ENCODE results near the gene ZNF467.

The ZNF467 gene

DNA sequence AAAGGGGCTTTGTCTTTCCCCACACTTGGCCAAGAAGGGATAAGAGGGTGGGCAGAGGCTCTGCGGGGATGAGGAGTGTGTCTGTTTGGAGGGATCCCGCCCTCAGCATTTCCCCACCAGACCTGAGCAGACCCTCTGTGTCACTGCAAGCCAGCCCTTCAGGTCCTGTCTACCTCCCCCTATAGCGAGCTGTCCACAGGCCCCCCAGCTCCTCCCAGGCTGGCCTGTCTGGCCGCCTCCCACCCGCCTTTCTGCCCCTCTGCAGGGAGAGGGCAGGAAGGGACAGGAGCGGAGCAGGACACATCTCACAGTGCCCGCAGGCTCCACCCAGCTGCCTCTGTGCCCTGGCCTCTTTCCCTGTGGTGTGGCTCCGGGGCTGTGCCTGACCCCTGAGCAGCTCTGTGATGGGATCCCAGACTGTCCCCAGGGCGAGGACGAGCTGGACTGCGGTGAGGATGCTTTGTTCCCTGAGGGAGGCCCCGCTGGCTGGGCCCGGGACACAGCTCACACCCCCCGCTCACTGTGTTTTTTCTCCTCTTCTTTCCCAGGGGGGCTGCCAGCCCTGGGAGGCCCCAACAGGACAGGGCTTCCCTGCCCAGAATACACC is 17.5 kb upstream of the ZNF467 start:
- no peaks in the 10 kb centered on the region for H3K4me1 ChIP-seq
- H3K36me3 ChIP-seq = no peaks in the 10 kb centered on the region
- H3K9me3 ChIP-seq = no peaks in the 10 kb centered on the region
- peaks cover 6% of the 10 kb centered on the region; the same call in 1 of the 2 replicates for H3K27me3 ChIP-seq
- no peak overlapping the region for H3K4me3 ChIP-seq (ENCODE audit: low read depth, low read length)
- no peak for DNase-seq
- TF ChIP-seq, protein P1, sequence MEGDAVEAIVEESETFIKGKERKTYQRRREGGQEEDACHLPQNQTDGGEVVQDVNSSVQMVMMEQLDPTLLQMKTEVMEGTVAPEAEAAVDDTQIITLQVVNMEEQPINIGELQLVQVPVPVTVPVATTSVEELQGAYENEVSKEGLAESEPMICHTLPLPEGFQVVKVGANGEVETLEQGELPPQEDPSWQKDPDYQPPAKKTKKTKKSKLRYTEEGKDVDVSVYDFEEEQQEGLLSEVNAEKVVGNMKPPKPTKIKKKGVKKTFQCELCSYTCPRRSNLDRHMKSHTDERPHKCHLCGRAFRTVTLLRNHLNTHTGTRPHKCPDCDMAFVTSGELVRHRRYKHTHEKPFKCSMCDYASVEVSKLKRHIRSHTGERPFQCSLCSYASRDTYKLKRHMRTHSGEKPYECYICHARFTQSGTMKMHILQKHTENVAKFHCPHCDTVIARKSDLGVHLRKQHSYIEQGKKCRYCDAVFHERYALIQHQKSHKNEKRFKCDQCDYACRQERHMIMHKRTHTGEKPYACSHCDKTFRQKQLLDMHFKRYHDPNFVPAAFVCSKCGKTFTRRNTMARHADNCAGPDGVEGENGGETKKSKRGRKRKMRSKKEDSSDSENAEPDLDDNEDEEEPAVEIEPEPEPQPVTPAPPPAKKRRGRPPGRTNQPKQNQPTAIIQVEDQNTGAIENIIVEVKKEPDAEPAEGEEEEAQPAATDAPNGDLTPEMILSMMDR (IDR thresholded peaks at IDR 0.05; ENCODE audit: low read depth, low read length) = no peak

GRCh38 chr7:149790146-149790548 is 16.8 kb upstream of the ZNF467 start:
- Histone ChIP-seq H3K4me1 (no peaks in the 10 kb centered on the region), H3K27me3 (peaks cover 6% of the 10 kb centered on the region; the same call in 1 of the 2 replicates), H3K4me3 (ENCODE audit: low read depth, low read length) (no peak overlapping the region), H3K9me3 (no peaks in the 10 kb centered on the region), H3K36me3 (no peaks in the 10 kb centered on the region)
- no peak for DNase-seq
- TF ChIP-seq, protein P1 (IDR thresholded peaks at IDR 0.05; ENCODE audit: low read depth, low read length) = no peak

- no peaks in the 10 kb centered on the region for H3K27me3 ChIP-seq
- H3K9me3 ChIP-seq = no peaks in the 10 kb centered on the region
- no peak overlapping the region for H3K4me3 ChIP-seq (ENCODE audit: low read depth, low read length)
- TF ChIP-seq, protein P1 (IDR thresholded peaks at IDR 0.05; ENCODE audit: low read depth, low read length) = no peak
- DNase-seq = no peak
- H3K4me1 ChIP-seq = no peaks in the 10 kb centered on the region
- H3K36me3 ChIP-seq = no peaks in the 10 kb centered on the region
Measured at GRCh38 chr7:149789101-149789500, 15.7 kb upstream of the ZNF467 start.

DNA sequence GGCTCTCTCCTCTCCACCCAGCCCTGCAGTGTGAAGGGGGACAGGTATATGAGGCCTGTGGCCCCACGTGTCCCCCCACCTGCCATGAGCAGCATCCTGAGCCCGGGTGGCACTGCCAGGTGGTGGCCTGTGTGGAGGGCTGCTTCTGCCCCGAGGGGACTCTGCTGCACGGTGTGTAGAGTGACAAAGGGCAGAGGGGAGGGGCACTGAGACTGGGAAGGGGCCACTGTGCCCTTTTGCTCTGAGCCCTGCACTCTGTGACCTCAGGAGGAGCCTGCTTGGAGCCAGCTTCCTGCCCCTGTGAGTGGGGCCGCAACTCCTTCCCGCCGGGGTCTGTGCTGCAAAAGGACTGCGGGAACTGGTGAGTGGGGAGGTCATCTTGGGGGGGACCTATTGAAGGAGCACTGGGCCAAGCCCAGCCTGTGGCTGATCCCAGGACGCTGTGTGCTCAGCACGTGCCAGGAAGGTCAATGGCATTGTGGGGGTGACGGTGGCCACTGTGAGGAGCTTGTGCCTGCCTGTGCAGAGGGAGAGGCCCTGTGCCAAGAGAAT is 15.0 kb upstream of the ZNF467 start:
- Histone ChIP-seq H3K4me3 (ENCODE audit: low read depth, low read length) (no peak overlapping the region), H3K36me3 (no peaks in the 10 kb centered on the region), H3K9me3 (no peaks in the 10 kb centered on the region), H3K27me3 (no peaks in the 10 kb centered on the region), H3K4me1 (no peaks in the 10 kb centered on the region)
- DNase-seq = no peak
- TF ChIP-seq, protein P1 (IDR thresholded peaks at IDR 0.05; ENCODE audit: low read depth, low read length) = no peak

DNA sequence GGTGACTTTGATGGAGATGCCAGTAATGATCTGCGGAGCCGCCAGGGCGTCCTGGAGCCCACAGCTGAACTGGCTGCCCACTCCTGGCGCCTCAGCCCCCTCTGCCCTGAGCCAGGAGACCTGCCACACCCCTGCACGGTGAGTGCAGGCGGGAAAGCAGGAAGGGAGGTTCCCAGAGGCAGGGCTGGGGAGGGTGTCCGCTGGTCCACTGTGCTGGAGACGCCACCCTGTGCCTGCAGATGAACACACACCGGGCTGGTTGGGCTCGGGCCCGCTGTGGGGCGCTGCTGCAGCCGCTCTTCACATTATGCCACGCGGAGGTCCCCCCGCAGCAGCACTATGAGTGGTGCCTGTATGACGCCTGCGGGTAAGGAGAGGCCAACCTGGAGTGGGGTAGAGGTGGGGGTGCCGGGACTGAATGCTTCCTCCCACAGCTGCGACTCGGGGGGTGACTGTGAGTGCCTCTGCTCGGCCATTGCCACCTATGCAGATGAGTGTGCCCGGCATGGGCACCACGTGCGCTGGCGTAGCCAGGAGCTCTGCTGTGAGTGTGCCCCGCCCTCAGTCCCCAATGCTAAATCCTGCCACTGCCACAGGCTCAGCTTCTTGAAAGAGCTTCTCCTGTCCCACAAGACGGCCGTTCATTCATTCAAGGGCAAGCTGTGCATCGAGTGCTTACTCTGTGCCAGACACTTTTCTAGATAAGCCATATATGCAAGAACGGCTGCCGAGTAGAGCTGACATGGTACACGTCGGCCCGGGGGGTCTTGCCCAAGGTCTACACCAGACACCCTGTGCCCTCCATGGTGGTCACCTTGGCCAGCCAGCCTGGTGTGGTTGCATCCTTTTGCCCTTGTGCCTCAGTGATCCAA is 14.3 kb upstream of the ZNF467 start:
- H3K4me3 ChIP-seq (ENCODE audit: low read depth, low read length) = no peak overlapping the region
- no peaks in the 10 kb centered on the region for H3K9me3 ChIP-seq
- no peaks in the 10 kb centered on the region for H3K36me3 ChIP-seq
- H3K4me1 ChIP-seq = no peaks in the 10 kb centered on the region
- TF ChIP-seq, protein P1 (IDR thresholded peaks at IDR 0.05; ENCODE audit: low read depth, low read length) = no peak
- DNase-seq = no peak
- no peaks in the 10 kb centered on the region for H3K27me3 ChIP-seq

- H3K36me3 ChIP-seq = no peaks in the 10 kb centered on the region
- H3K4me1 ChIP-seq = no peaks in the 10 kb centered on the region
- no peak for DNase-seq
- TF ChIP-seq, protein P1 (IDR thresholded peaks at IDR 0.05; ENCODE audit: low read depth, low read length) = no peak
- no peaks in the 10 kb centered on the region for H3K9me3 ChIP-seq
- no peaks in the 10 kb centered on the region for H3K27me3 ChIP-seq
- no peak overlapping the region for H3K4me3 ChIP-seq (ENCODE audit: low read depth, low read length)
Measured at GRCh38 chr7:149785983-149786382, 12.6 kb upstream of the ZNF467 start.

Measured in BE2C (cell line).